GM18909 (cell line): ENCODE results near the gene TSPAN8.

Experiments used
- ATAC-seq: cut with Tn5 transposase; IDR thresholded peaks from one replicate; pipeline ENCODE4 v1.9.1; 2021; ENCODE audit warnings: mild to moderate bottlenecking; ENCODE audit not compliant: unreplicated experiment, poor library complexity

Gene TSPAN8

GRCh38 chr12:71157601-71158233 is at the start of gene TSPAN8:
Gene TSPAN8 (minus strand): TSS chr12:71157999. CDS start chr12:71157678, 321 bp downstream.
- no peak for ATAC-seq

- no peak for ATAC-seq
These were observed 43.4 kb upstream of the TSPAN8 start for GRCh38 chr12:71201136-71201679.

- no peak for ATAC-seq
These were observed 42.9 kb upstream of the TSPAN8 start for GRCh38 chr12:71200706-71201105.

- no peak for ATAC-seq
These were observed 39.7 kb upstream of the TSPAN8 start for GRCh38 chr12:71197460-71197859.

GRCh38 chr12:71195338-71195896 is 37.6 kb upstream of the TSPAN8 start:
- no peak for ATAC-seq

- ATAC-seq: no peak
These were observed 36.9 kb upstream of the TSPAN8 start for GRCh38 chr12:71194657-71195056.

GRCh38 chr12:71193041-71193440 is 35.2 kb upstream of the TSPAN8 start:
- ATAC-seq: no peak

- ATAC-seq: no peak
These were observed 33.9 kb upstream of the TSPAN8 start for GRCh38 chr12:71191509-71192196.

- ATAC-seq: no peak
These were observed 33.0 kb upstream of the TSPAN8 start for GRCh38 chr12:71190822-71191221.

GRCh38 chr12:71187379-71187778 is 29.6 kb upstream of the TSPAN8 start:
- no peak for ATAC-seq

GRCh38 chr12:71186571-71187288 is 28.9 kb upstream of the TSPAN8 start:
- ATAC-seq: no peak

GRCh38 chr12:71183846-71184245 is 26.0 kb upstream of the TSPAN8 start:
- no peak for ATAC-seq

- no peak for ATAC-seq
These were observed 25.2 kb upstream of the TSPAN8 start for GRCh38 chr12:71183018-71183417.

- no peak for ATAC-seq
These were observed 20.4 kb upstream of the TSPAN8 start for GRCh38 chr12:71178162-71178561.

- no peak for ATAC-seq
These were observed 17.0 kb upstream of the TSPAN8 start for GRCh38 chr12:71174825-71175224.

- no peak for ATAC-seq
These were observed 16.3 kb upstream of the TSPAN8 start for GRCh38 chr12:71174146-71174545.

GRCh38 chr12:71170456-71170855 is 12.7 kb upstream of the TSPAN8 start:
- no peak for ATAC-seq

GRCh38 chr12:71169286-71169685 is 11.5 kb upstream of the TSPAN8 start:
- ATAC-seq: no peak

GRCh38 chr12:71166862-71167496 is 9.2 kb upstream of the TSPAN8 start:
- no peak for ATAC-seq

- ATAC-seq: no peak
These were observed 8.5 kb upstream of the TSPAN8 start for GRCh38 chr12:71166280-71166679.
